HG03439 (cell line): ENCODE data around the gene GPC6.
"Not testable (repeated sequence)": the region's sequence is repeated elsewhere in the genome, so short reads cannot be mapped to it uniquely, and the experiment has no call there.

Experiments
- ATAC-seq: cut with Tn5 transposase; IDR thresholded peaks from one replicate; pipeline ENCODE4 v1.9.1; 2021; ENCODE audit warnings: mild to moderate bottlenecking, moderate library complexity; ENCODE audit not compliant: unreplicated experiment

GPC6 gene

GRCh38 chr13:93226623-93227279, at the start of gene GPC6:
GPC6 (plus strand) TSS chr13:93226807.
- ATAC-seq: no peak

DNA sequence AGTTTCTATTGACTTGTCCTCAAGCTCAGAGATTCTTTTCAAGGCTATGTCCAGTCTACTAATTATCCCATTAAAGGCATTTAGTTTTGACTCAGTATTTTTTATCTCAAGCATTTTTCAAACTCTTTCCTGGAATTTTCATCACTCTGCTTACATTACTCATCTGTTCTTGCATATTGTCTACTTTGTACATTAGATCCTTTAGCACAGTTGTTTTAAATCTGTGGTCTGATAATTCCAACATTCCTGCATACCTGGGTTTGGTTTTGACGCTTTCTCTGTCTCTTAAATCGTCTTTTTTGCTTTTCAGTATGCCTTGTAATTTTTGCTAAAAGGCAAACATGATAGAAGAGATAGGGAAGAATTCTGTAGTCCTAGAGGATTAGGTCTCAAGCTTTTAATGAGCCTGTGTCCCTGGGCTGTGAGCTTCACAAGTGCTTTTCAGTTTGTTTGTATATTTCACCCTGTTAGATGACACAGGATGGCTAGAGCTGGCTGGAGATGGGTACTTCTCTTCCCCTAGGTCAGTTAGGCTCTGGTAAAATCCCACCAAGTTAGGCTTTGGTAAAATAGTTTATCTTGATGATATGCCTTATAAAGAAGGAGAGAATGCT, 46.1 kb upstream of the GPC6 start:
- no peak for ATAC-seq

GRCh38 chr13:93182406-93182805, 44.2 kb upstream of the GPC6 start:
- no peak for ATAC-seq

DNA sequence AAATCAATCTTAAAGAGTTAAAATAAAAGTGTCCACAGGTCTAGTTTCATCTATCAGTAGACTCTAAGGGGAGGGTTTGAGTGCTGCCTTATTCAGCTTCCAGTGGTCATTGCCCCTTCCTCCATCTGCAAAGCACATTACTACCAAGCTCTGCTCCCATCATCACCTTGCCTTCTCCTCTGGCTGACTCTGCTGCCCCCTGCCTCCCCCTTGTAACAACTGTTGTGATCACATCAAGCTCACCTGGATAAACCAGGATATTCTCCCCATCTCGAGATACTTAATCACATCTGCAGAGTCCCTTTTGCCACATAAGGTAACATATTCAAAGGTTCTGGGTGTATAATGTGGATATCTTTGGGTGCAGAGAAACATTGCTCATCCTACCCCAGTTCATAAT, 43.3 kb upstream of the GPC6 start:
- no peak for ATAC-seq

GRCh38 chr13:93190006-93190405, 36.6 kb upstream of the GPC6 start:
- ATAC-seq: no peak

- no peak for ATAC-seq
These were observed 32.9 kb upstream of the GPC6 start for GRCh38 chr13:93193682-93194081.

GRCh38 chr13:93199856-93200255, 26.8 kb upstream of the GPC6 start:
- ATAC-seq: no peak

DNA sequence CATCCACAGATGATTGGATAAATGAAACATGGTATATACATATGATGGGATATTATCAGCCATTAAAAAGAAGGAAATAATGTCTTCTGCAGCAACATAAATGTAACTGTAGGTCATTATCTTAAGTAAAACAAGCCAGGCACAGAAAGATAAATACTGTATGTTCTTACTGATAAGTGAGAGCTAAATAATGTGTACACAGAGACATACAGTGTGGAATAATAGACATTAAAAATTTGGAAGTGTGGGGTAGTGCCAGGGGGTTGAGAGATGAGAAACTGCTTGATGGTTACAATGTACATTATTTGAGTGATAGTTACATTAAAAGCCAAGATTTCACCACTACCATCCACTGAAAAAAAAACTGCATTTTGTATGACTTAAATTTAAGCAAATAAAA, 26.0 kb upstream of the GPC6 start:
- no peak for ATAC-seq

- no peak for ATAC-seq
These were observed 24.5 kb upstream of the GPC6 start for GRCh38 chr13:93201992-93202558.

DNA sequence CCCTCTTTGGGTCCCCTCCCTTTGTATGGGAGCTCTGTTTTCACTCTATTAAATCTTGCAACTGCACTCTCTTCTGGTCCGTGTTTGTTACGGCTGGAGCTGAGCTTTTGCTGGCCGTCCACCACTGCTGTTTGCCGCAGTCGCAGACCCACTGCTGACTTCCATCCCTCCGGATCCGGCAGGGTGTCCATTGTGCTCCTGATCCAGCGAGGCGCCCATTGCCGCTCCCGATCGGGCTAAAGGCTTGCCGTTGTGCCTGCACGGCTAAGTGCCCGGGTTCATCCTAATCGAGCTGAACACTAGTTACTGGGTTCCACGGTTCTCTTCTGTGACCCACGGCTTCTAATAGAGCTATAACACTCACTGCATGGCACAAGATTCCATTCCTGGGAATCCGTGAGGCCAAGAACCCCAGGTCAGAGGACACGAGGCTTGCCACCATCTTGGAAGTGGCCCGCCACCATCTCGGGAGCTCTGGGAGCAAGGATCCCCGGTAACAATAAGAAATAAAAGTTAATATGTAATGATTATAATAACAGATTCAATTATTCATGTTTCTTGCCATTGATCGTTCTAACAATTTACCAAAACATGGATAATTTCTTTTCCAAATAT, 19.7 kb upstream of the GPC6 start:
- not testable (repeated sequence) for ATAC-seq

- ATAC-seq: no peak
These were observed 10.5 kb upstream of the GPC6 start for GRCh38 chr13:93216122-93216521.

DNA sequence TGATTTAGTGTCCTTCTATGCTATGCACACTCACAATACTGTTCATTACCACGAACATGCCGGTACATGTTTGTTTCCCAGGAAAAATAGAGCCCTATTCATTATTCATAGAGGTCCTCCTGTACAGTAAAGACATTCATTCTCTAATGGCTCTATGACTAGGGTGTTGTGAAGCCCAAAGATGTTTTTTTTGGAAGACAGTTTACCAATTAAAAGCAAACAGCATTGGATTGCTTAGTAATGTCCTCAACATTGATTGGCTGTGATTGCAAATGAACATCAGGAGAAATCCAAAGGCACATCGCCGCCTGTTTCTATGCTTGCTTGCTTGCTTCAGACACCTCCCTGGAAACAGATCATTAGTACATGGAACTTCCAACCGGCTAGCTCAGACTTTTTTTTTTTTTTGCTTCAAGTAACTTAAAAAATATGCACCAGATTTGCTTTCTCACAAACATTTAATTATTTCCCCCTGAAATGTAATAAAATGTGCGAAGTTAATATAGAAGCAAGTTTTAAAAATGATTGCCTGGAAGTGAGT, 8.8 kb upstream of the GPC6 start:
- no peak for ATAC-seq

GRCh38 chr13:93218583-93218982, 8.0 kb upstream of the GPC6 start:
- ATAC-seq: no peak

- no peak for ATAC-seq
These were observed 6.5 kb upstream of the GPC6 start for GRCh38 chr13:93220073-93220472.

DNA sequence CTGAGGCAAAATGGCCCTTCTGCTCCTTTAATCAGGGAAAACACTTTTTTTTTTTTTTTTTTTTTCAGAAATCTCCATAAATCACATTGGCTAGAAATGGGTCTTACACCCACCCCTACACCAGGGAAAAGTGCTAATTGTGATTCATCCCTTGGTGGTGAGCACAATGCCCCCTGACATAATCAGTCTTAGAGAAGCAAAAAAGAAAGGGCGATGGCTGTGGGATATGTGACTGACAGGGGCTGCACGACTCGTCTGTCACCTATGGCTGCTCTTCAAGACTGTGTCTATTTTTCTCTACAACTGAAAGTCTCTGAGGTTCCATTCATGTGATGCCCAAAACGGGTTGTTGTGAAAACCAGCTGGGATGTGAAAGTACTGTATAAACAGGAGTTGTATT, 3.6 kb upstream of the GPC6 start:
- ATAC-seq: no peak

GRCh38 chr13:93224535-93224934, 2.1 kb upstream of the GPC6 start:
- ATAC-seq: no peak

DNA sequence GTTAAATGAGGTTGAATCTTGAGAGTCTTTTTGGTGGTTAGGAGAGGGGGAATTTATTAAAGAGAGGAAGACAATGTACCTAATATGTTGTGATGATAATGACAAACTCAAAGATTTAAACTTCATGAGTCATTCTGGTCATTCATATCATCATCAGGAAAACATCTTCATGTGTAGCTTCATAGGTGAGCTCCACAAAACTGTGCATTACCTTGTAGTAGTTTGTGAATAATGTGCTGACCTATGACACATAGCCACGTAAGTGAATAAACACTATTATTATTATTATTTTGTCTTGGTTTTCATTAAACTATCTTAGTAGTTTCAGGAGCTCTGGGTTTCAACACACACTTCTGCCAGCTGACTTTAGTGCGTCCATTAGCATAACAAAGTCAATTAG, 997 bp upstream of the GPC6 start:
- no peak for ATAC-seq

- no peak for ATAC-seq
These were observed 463 bp upstream of the GPC6 start for GRCh38 chr13:93226065-93226622.

DNA sequence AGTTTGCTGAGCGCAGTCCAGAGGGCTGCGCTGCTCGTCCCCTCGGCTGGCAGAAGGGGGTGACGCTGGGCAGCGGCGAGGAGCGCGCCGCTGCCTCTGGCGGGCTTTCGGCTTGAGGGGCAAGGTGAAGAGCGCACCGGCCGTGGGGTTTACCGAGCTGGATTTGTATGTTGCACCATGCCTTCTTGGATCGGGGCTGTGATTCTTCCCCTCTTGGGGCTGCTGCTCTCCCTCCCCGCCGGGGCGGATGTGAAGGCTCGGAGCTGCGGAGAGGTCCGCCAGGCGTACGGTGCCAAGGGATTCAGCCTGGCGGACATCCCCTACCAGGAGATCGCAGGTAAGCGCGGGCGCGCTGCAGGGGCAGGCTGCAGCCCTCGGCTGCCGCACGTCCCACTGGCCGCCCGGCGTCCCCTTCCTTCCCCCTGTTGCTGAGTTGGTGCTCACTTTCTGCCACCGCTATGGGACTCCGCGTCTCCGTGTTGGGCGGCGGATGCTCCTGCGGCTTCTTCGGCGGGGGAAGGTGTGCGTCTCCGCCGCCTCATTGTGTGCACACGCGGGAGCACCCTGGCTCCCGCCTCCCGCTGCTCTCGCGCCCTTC, 772 bp downstream of the GPC6 start:
- no peak for ATAC-seq

DNA sequence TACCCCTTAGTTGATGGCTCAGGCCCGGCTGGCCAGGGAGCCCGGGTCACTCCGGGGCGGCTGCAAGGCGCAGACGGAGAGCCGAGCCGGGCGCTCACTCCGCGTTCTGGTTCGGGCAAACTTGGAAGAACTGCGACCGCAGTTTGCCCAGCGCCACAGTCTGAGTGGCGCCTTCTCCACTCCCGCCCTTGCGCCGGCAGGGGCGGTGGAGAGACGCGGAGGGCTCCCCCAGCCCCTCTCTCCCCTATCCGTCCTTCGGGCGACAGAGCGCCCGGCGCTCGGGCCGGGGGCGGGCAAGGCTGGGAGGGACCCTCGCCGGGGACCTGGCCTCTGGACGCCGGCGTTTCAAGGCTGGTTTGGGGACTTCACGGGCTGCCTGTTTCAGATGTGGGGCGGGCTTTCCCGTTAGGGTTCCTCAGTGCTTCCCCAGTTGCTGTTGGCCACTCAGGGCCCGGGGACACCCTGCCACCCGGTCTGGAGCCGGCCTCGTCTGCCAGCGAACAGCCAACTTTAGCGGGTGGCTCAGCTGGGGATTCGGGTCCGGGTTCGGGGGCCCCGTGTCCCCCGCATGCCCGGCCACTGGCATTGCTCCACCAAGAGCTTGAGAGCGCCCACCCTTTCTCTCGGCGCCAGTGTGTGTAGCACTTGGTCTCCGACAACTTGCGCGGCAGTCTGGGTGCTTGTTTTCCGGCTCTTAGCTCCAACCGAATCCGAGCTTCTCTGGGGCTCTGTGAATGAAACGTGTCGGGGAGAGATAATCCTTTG, 1.5 kb downstream of the GPC6 start:
- ATAC-seq: no peak

DNA sequence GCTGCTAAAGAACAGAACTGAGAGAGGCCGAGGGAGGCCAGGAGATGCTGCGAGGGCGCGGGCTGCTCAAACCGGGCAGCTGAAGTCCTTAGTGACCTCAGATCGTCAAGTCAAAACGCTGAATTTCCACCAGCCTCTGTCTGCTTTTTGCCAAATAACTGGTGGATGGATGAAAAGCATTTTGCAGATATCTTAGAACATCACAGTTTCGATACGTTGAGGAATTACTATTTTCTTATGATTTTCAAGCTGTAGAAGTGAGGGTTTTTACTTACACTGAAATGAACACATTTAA, 2.0 kb downstream of the GPC6 start:
- ATAC-seq: no peak
